Dendritic cell treated with granulocyte-macrophage colony-stimulating factor and Interleukin-4, amounts not matched to agents 40 ng/mL and 50 ng/mL, for 4 days (primary cell): ENCODE measurements around the gene PLEKHG4B.

ENCODE experiments used
- H3K27ac Mint-ChIP-seq: one replicate; pipeline ENCODE4 v1.8.0; 2022; ENCODE audit warnings: mild to moderate bottlenecking, mixed read lengths
- H3K27me3 Mint-ChIP-seq: one replicate; pipeline ENCODE4 v1.8.0; 2022; ENCODE audit warnings: mild to moderate bottlenecking, mixed read lengths
- H3K36me3 Mint-ChIP-seq: one replicate; pipeline ENCODE4 v1.8.0; 2022; ENCODE audit warnings: low read depth, mixed read lengths
- H3K4me1 Mint-ChIP-seq: one replicate; pipeline ENCODE4 v1.8.0; 2022; ENCODE audit warnings: low read depth, mixed read lengths
- H3K4me3 Mint-ChIP-seq: one replicate; pipeline ENCODE4 v1.8.0; 2022; ENCODE audit warnings: mild to moderate bottlenecking, moderate library complexity, mixed read lengths
- H3K9me3 Mint-ChIP-seq: one replicate; pipeline ENCODE4 v1.8.0; 2022; ENCODE audit warnings: mixed read lengths
- intact Hi-C: fragments of 100-400 bp; cut with micrococcal nuclease; formaldehyde crosslinking; loops from one replicate; pipeline ENCODE4 v1.15.0; 2022

Gene PLEKHG4B

DNA sequence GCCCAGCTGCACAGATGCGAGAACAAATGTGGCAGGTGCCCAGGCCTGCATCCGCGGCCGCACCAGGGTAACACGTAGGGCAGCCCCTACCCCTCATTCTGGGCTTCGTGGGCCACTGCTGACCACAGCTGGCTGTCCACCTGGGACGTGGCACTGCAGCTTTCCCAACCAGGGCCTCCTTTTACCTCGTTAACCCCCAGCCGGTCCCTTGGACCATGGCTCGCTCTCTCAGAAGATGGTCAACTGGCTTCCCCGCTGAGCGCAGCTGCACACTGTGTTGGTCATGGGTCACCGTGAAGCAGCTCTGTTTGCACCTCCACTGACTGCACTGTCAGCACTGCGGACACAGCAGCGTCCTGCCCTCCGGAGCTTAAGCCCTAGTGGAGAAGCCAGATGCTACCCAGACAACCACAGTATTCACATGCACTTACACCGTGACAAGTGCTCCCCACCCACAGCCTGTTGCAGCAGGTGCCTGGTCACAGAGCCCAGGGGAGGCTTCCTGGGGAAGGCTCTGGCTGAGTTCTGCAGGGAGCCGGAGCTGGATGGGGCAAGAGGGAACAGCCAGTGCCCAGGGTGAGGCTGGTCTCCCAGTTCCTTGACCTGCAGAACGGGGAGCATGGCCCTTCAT, 10.5 kb upstream of the PLEKHG4B start:
- Mint-ChIP-seq H3K36me3 (no peaks in the 10 kb centered on the region), H3K27me3 (no peaks in the 10 kb centered on the region), H3K27ac (no peak overlapping the region), H3K4me3 (no peak overlapping the region), H3K4me1 (no peaks in the 10 kb centered on the region), H3K9me3 (no peaks in the 10 kb centered on the region)
- intact Hi-C loops, result no loop called here

DNA sequence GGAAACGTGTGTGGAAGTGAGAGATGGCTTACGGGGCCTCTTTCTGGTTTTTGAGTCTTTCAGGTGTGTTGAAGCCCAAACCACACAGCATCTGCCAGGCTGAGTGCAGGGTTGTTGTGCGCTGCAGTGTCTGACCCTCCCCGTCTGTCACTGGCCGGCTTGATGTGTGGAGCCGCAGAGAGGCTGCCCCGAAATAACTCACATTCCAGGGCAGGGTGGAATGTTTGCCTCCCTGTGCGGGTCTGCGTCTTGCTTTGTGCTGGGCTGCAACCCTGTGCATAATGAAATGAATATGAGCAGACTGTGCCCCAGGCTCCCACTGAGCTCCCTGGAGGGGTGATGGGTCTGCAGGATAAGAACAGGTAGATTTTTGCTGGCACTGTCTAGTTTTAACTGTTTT, 9.9 kb upstream of the PLEKHG4B start:
- H3K27me3 Mint-ChIP-seq, result no peaks in the 10 kb centered on the region
- H3K36me3 Mint-ChIP-seq, result no peaks in the 10 kb centered on the region
- H3K4me1 Mint-ChIP-seq, result no peaks in the 10 kb centered on the region
- H3K4me3 Mint-ChIP-seq, result no peak overlapping the region
- intact Hi-C loops, result no loop called here
- H3K9me3 Mint-ChIP-seq, result no peaks in the 10 kb centered on the region
- no peak overlapping the region for H3K27ac Mint-ChIP-seq

- no peaks in the 10 kb centered on the region for H3K9me3 Mint-ChIP-seq
- peaks cover 2% of the 10 kb centered on the region for H3K27me3 Mint-ChIP-seq
- no peak overlapping the region for H3K4me3 Mint-ChIP-seq
- H3K36me3 Mint-ChIP-seq, result no peaks in the 10 kb centered on the region
- no peak overlapping the region for H3K27ac Mint-ChIP-seq
- intact Hi-C loops, result no loop called here
- no peaks in the 10 kb centered on the region for H3K4me1 Mint-ChIP-seq
Observed at GRCh38 chr5:82570-82969, 9.4 kb upstream of the PLEKHG4B start.

DNA sequence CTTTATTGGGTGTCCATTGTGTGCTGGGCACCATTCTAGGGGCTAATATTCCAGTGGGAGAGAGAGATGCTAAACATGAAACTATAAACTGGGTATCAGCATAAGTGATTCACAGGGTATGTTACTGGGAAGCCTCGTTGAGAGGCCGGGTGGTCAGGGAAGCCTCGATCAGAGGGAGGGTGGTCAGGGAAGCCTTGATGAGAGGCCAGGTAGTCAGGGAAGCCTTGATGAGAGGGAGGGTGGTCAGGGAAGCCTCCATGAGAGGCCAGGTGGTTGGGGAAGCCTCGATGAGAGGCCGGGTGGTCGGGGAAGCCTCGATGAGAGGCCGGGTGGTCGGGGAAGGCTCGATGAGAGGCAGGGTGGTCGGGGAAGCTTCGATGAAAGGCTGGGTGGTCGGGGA, 8.9 kb upstream of the PLEKHG4B start:
- Mint-ChIP-seq H3K27ac (no peak overlapping the region), H3K36me3 (no peaks in the 10 kb centered on the region), H3K4me1 (no peaks in the 10 kb centered on the region), H3K4me3 (no peak overlapping the region), H3K27me3 (peaks cover 2% of the 10 kb centered on the region), H3K9me3 (no peaks in the 10 kb centered on the region)
- intact Hi-C loops, result no loop called here

GRCh38 chr5:85334-85995, 6.5 kb upstream of the PLEKHG4B start:
- Mint-ChIP-seq H3K4me3 (no peak overlapping the region), H3K36me3 (no peaks in the 10 kb centered on the region), H3K9me3 (no peaks in the 10 kb centered on the region), H3K27ac (no peak overlapping the region), H3K4me1 (no peaks in the 10 kb centered on the region), H3K27me3 (peaks cover 20% of the 10 kb centered on the region)
- intact Hi-C loops, result no loop called here

GRCh38 chr5:89337-90286, 2.4 kb upstream of the PLEKHG4B start:
- Mint-ChIP-seq H3K4me1 (no peaks in the 10 kb centered on the region), H3K9me3 (no peaks in the 10 kb centered on the region), H3K36me3 (no peaks in the 10 kb centered on the region), H3K27ac (no peak overlapping the region), H3K27me3 (peaks cover 55% of the 10 kb centered on the region), H3K4me3 (no peak overlapping the region)
- intact Hi-C loops, result no loop called here

DNA sequence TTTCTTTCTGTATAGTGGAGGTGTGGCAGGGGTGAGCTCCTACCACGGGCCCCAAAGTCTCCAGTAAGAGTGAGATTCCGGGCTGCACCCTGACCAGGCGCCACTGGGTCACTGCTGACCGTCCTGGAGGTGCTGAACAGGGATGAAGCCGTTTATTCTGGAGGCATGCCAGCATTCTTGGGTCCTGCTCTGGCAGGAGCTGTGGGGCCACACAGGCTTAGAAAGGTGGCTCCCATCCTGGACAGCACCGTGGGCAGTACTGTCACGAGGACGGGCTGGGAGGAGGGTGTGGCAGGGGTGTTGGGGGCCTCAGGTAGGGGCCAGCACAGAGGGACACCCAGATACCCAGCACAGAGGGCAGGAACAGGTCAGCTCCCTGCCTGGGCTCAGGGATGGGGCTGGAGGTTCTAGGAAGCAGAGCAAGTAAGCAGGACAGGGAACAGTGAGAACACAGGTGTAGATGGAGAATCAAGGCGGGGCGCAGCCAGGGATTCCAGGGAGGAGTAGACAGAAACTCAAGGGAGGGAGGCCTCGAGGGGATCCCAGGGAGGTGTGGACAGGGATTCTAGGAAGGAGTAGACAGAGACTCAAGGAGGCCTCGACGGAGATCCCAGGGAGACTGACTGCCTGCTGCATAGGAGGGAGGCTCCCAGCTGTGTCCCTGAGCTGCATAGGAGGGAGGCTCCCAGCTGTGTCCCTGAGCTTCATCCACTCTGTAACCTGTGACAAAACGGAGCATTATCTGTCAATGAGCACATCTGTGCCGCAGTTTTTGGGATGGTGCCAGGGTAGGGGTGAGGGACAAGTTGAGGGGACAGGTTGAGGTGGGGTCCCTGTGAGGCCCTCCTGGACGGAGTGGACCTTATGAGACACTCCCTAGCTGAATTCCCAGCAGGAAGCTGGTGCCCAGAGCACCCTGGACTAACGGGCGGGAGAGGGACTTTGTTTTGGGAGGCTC, 1.1 kb upstream of the PLEKHG4B start:
- Mint-ChIP-seq H3K4me3 (no peak overlapping the region), H3K27me3 (peaks cover 61% of the 10 kb centered on the region), H3K36me3 (no peaks in the 10 kb centered on the region), H3K4me1 (no peaks in the 10 kb centered on the region), H3K27ac (no peak overlapping the region), H3K9me3 (no peaks in the 10 kb centered on the region)
- intact Hi-C loops, result no loop called here

GRCh38 chr5:92401-93220, 643 bp downstream of the PLEKHG4B start:
- Mint-ChIP-seq H3K4me3 (no peak overlapping the region), H3K9me3 (no peaks in the 10 kb centered on the region), H3K36me3 (no peaks in the 10 kb centered on the region), H3K27me3 (peaks cover 60% of the 10 kb centered on the region), H3K27ac (no peak overlapping the region), H3K4me1 (no peaks in the 10 kb centered on the region)
- intact Hi-C loops, result no loop called here

- Mint-ChIP-seq H3K27me3 (peaks cover 60% of the 10 kb centered on the region), H3K27ac (no peak overlapping the region), H3K36me3 (no peaks in the 10 kb centered on the region), H3K4me3 (no peak overlapping the region), H3K9me3 (no peaks in the 10 kb centered on the region), H3K4me1 (no peaks in the 10 kb centered on the region)
- intact Hi-C loops, result no loop called here
Observed at GRCh38 chr5:93221-93980, 1.4 kb downstream of the PLEKHG4B start.

- no peak overlapping the region for H3K4me3 Mint-ChIP-seq
- H3K4me1 Mint-ChIP-seq, result no peaks in the 10 kb centered on the region
- H3K9me3 Mint-ChIP-seq, result no peaks in the 10 kb centered on the region
- no peak overlapping the region for H3K27ac Mint-ChIP-seq
- H3K36me3 Mint-ChIP-seq, result no peaks in the 10 kb centered on the region
- peaks cover 53% of the 10 kb centered on the region for H3K27me3 Mint-ChIP-seq
- intact Hi-C loops, result no loop called here
Observed at GRCh38 chr5:94113-94892, 2.3 kb downstream of the PLEKHG4B start.

DNA sequence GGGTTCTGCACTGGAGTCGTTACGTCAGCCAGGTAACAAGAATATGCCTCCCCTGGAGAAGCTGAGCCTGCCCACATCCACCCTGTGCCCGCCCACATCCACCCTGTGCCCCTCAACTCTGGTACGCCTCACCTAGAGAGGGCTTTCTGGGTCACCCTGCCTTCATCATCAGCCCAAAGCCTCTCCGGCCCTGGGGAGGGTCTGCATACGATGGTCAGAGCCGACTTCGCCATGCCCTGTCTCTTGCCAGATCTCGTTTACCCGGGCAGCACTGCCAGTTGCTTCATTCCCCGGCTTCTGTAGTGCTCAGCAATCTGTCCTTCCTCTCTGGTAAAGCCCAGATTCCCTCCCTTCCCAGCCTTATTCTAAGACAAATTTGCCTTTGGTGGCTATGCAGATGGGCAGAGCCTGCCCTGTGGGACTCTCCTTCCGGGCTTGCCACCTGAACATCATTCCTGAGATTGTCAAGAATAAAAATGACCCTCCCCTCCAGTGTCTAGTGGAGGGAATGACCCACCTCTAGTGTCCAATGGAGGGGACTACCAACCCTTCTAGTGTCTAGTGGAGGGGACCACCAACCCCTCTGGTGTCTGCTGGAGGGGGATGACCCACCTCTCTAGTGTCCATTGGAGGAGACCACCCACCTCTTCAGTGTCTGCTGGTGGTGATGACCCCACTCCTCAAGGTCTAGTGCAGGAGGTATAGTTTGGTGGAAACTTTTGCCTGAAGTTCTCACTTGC, 3.4 kb downstream of the PLEKHG4B start:
- H3K27ac Mint-ChIP-seq, result no peak overlapping the region
- no peak overlapping the region for H3K4me3 Mint-ChIP-seq
- no peaks in the 10 kb centered on the region for H3K36me3 Mint-ChIP-seq
- intact Hi-C loops, result no loop called here
- peaks cover 44% of the 10 kb centered on the region for H3K27me3 Mint-ChIP-seq
- H3K9me3 Mint-ChIP-seq, result no peaks in the 10 kb centered on the region
- H3K4me1 Mint-ChIP-seq, result no peaks in the 10 kb centered on the region
